ENCODE data around the gene MYL1.

MYL1 gene

GRCh38 chr2:210267698-210268097, 47.3 kb downstream of the MYL1 start:
- DNase-seq: no peak

- DNase-seq: no peak
Observed at GRCh38 chr2:210264282-210264681, 50.7 kb downstream of the MYL1 start.

GRCh38 chr2:210263841-210264240, 51.1 kb downstream of the MYL1 start:
- no peak for DNase-seq

GRCh38 chr2:210262036-210262435, 52.9 kb downstream of the MYL1 start:
- DNase-seq: no peak

- no peak for DNase-seq
Observed at GRCh38 chr2:210259687-210260086, 55.3 kb downstream of the MYL1 start.

GRCh38 chr2:210252699-210253606, 62.0 kb downstream of the MYL1 start:
- no peak for DNase-seq

GRCh38 chr2:210250622-210251021, 64.4 kb downstream of the MYL1 start:
- no peak for DNase-seq
